SK-MEL-5 (cell line): ENCODE measurements around the gene VPS51. TPM values are rescaled to one million over a fixed set of nuclear protein-coding genes. Genes with fewer than 3 reads are reported as not detected.
A peak's percentile ranks its signal among the peaks of the same experiment; 100 is the strongest.

Experiments
- DNase-seq: peaks from one replicate; pipeline ENCODE4 v3.0.0-alpha.2; 2016; ENCODE audit warnings: low read depth, low spot score
- in situ Hi-C: cut with HindIII; loops from 2 replicates; pipeline ENCODE4 v1.10.0; 2016; ENCODE audit warnings: low sequenced_read_pairs, high pct_unique_total_duplicates, low pct_unique_long_range_greater_than_20kb
- total RNA-seq: library from RNA; depleted of rRNA; stranded (reverse); fragments of >200 nt; shearing (Covaris generic); gene quantifications from 2 replicates; pipeline ENCODE4 v1.2.3, GENCODE V29; 2014

The VPS51 gene
- total RNA-seq, 1 experiment from 2014 or later = 92.9 TPM

- in situ Hi-C loops = no loop called here
- DNase-seq = no peak
These were observed 587 bp upstream of the VPS51 start for GRCh38 chr11:65095427-65095826.

DNA sequence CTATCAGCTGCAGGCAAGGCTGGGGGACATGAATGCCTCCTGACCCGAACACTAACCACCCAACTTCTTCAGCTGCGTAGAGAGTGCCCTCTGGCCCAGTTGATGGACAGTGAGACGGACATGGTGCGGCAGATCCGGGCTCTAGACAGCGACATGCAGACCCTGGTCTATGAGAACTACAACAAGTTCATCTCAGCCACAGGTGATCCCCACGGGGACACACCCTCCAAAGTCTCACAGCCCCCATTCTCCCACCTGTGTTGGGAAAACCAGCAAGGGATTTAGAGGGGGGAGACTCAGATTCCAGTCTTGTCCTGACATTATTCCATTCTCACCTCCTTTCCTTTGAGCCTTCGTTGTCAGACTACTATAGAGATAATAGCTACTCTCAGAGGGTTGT lies 912 bp downstream of the VPS51 start:
- in situ Hi-C loops = no loop called here
- DNase-seq = no peak

- no peak for DNase-seq
- in situ Hi-C loops = no loop called here
These were observed 4.8 kb downstream of the VPS51 start for GRCh38 chr11:65100674-65101350.

- peak; percentile 75 for DNase-seq
- in situ Hi-C loops = no loop called here
These were observed 6.4 kb downstream of the VPS51 start for GRCh38 chr11:65102142-65103095.

GRCh38 chr11:65103476-65103875 lies 7.5 kb downstream of the VPS51 start:
- DNase-seq = no peak

DNA sequence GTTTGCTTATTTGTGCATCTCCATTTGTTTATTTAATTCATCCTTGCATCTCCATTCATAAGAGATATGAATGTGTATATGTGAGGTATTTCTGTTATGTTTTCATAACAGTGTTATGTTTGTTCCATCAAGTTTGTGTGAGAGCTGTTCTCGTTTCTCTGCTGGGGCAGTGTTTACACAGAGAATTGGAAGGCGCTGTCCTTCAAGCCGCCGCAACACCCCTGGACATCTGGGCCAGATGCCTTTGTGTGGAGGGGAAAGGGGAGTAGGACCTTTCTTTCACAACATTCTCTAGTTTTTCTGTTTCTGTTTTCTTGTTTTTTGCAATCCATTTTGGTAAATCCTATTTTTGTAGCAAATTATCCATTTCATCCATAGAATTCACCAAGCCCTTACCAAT lies 8.6 kb downstream of the VPS51 start:
- in situ Hi-C loops = no loop called here
- no peak for DNase-seq

More at GRCh38 chr11:65103476-65103875, 7.5 kb downstream of the VPS51 start:
- in situ Hi-C loops = no loop called here

GRCh38 chr11:65107078-65107477 lies 11.1 kb downstream of the VPS51 start:
- in situ Hi-C loops = no loop called here
- no peak for DNase-seq

GRCh38 chr11:65107751-65108468 lies 11.9 kb downstream of the VPS51 start:
- DNase-seq = no peak
- in situ Hi-C loops = no loop called here

- in situ Hi-C loops = no loop called here
- no peak for DNase-seq
These were observed 12.6 kb downstream of the VPS51 start for GRCh38 chr11:65108469-65109123.

DNA sequence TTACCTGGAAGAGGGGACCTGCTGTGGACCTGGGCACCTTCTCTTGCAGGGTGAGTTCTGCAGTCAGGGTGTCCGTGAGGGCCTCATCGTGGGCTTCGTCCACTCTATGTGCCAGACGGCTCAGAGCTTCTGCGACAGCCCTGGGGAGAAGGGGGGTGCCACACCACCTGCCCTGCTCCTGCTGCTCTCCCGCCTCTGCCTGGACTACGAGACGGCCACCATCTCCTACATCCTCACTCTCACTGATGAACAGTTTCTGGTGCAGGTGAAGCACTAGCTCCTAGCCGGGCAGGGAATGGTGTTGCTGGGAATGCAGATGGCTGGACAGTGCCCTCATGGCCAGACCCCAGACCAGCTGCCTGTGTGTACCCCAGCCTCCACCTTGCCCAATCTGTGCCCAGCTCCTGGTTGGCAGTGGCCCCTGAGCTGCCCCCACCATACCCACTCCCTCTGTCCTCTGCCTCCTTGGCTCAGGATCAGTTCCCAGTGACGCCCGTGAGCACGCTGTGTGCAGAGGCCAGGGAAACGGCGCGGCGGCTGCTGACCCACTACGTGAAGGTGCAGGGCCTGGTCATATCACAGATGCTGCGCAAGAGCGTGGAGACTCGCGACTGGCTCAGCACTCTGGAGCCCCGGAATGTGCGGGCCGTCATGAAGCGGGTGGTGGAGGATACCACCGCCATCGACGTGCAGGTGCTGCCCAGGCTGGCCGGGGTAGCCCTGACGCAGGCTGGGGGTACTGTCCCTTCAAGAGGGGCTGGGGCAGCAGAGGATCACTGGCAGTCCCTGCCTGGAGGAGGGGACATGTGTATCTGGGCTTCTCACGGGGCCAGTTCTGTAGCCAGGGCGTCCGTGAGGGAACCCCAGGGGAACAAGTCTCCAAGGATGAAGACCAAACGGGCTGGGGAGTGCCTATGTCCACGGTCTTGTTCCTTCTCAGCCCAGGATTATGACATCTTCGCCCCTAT lies 13.5 kb downstream of the VPS51 start:
- no peak for DNase-seq
- in situ Hi-C loops = no loop called here

- in situ Hi-C loops = no loop called here
- peak; percentile 82 for DNase-seq
These were observed 14.4 kb downstream of the VPS51 start for GRCh38 chr11:65110354-65110861.

DNA sequence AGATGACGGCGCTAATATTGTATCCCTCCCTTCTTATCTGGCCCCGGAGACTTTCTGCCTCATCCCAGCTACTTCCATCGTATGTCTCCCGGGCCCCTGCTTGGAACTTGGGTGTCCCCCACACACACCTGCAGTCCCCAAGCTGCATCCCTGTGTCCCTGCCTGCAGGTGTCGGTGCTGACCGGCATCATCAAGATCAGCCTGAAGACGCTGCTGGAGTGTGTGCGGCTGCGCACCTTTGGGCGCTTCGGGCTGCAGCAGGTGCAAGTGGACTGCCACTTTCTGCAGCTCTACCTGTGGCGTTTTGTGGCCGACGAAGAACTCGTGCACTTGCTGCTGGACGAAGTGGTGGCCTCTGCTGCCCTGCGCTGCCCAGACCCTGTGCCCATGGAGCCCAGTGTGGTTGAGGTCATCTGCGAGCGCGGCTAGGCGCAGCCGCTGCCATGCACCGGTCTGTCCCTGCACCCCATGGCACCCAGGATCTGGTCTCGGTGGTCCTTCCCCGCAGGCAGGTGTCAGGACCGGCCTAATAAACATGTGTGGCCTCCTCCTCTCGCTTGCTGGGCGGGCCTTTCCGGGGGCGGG lies 15.2 kb downstream of the VPS51 start:
- in situ Hi-C loops = no loop called here
- DNase-seq = no peak

DNA sequence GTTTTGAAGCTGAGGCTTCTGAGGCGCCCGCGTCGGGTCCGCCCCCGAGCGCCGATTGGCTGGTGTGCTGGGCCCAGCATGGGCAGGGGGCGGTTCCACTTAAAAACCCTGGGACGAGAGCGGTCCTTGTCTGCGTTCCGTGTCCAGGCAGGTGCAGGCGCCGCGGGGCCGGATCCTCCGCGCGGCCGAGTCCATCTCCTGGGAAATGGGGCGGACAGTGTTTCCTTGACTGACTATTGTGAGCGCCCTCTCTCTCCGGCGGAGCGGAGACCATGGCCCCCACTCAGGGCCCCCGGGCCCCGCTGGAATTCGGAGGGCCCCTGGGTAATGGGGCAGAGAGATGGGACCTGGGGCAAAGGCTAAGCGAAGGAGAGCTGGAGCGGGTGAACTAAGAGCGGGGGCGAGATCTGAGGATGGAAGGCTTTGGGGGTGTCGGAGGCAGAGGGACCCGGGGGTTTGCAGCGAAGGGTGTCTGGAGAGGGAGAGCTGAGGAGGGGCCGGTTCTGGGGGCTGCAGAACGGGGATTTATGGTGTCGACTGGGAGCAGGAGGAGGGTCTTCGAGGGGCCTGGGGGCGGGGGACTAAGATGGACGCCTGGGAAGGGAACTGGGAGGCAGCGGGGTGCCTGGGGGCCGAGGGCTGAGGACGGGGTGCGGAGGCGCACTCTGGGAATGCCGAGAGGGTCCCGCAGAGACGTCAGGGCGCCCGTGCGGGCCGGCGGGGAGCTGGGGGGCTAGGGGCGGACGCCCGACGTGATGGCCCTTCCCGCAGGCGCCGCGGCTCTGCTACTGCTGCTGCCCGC lies 15.9 kb downstream of the VPS51 start, which contains the start of gene TM7SF2:
TSS of gene TM7SF2 (plus strand) at position 129 of the 802 bp plus-strand sequence. CDS start at position 273, 144 bp downstream.
- DNase-seq = peak; percentile 88
- in situ Hi-C loops = no loop called here

DNA sequence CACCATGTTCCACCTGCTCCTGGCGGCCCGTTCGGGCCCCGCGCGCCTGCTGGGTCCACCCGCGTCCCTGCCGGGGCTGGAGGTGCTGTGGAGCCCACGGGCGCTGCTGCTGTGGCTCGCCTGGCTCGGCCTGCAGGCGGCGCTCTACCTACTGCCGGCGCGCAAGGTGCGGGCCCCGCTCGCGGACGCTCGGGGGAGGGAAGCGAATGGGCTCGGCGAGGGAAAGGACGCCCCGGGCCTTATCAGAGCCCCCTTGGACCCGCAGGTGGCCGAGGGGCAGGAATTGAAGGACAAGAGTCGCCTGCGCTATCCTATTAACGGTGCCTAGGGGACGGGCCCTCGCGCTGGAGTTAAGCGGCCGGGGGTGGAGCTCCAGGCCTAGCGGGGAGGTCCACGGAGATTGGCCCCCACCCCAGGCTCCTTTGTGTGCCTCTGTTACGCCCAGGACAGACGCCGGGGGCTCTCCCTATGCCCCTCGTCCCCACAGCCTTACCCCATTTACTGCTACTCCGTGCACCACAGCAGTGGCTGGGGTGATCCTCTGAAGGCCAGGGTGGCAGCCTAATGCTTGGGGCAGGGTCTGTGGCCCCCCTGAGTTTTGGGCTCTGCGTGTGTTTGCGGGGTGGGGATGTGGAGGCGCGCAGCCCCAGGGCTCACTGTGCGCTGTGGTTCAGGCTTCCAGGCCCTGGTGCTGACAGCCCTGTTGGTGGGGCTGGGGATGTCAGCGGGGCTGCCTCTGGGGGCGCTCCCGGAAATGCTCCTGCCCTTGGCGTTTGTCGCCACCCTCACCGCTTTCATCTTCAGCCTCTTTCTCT lies 16.7 kb downstream of the VPS51 start:
- no peak for DNase-seq
- in situ Hi-C loops = no loop called here

DNA sequence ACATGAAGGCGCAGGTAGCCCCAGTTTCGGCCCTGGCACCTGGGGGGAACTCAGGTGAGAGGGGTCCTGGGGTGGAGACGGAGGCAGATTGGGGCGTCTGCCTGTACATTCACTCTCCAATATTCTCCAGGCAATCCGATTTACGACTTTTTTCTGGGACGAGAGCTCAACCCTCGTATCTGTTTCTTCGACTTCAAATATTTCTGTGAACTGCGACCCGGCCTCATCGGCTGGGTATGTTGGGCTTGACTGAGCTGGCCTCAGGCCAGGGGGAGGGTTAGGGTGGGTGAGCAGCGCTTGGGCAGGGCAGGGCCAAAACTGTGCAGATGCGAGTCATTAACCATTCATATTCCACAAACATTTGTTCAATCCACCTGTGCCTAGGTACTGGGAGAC lies 17.3 kb downstream of the VPS51 start:
- in situ Hi-C loops = no loop called here
- no peak for DNase-seq
